ENCODE measurements around the gene SLC22A7.

The SLC22A7 gene

DNA sequence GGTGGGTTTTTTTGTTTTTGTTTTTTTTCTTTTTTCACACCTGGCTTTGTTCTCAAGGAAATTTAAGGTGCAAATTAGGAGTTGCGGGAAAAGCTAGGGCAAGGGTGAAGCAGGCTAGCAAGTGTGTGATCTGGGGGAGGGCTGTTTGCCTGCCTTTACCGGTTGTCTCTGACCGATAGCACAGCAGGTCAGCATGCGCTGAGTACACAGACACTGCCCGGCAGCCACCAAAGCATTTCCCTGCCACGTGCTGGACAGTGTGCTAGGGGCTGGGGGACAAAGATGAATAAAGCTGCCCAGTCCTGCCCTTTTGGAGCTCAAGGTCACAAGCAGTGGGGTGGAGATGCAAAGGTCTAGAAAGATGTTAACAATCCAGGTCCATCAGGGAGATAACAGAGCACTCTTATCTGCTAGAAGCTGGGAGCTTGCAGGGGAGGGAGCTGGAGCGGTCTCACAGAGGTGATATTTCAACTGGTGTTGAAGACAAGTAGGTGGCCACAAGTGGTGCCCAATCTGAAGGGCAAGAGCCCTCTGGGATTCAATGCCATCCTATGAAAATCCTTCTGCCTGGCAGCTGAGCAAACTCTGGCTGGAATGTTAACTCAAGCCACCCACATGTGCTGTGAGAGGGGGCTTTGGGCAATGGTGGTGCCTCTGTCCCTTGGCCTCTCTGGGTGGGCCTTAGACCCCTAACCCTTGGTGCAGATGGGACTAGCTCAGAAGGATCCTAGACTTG lies 30.3 kb upstream of the SLC22A7 start:
- DNase-seq (ENCODE audit: low spot score): no peak

DNA sequence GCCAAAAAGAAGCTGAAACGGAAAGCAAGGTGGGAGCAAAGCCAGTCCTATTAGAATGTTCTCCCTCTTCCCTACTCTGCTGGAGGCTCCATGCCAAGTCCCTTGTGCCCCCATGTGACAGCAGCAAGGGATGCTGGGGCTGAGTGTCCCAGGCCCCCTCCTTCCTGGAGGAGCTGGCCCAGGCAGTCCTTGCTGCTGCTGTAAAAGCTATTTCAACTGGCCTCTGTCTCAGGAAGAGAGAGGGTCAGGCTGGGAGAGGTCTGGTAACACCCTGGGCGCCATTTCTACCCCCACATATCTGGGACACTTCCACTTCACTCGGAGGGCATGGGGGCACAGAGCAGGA lies 29.7 kb upstream of the SLC22A7 start:
- no peak for DNase-seq (ENCODE audit: low spot score)

DNA sequence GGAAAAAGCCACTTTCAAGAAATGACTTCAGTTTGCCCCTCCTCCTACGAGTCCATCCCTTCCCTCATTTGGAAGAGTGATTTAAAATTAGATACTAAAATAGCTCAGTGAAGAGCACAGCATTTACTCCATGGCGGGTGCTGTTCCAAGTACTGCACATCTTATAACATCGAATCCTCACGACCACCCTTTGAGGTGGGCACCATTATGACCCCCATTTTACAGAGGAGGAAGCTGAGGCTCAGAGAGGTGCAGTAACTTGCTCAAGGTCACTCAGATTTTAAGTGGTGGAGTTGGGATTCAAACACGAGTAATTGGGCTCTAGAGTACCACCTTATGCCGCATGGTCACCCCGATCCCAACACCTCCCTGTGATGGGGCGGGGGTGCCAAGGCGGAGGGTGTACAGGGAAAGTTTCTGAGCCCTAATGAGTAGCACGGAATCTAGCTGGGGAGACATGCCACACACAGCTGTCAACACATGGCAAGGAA lies 29.2 kb upstream of the SLC22A7 start:
- DNase-seq (ENCODE audit: low spot score): no peak

DNA sequence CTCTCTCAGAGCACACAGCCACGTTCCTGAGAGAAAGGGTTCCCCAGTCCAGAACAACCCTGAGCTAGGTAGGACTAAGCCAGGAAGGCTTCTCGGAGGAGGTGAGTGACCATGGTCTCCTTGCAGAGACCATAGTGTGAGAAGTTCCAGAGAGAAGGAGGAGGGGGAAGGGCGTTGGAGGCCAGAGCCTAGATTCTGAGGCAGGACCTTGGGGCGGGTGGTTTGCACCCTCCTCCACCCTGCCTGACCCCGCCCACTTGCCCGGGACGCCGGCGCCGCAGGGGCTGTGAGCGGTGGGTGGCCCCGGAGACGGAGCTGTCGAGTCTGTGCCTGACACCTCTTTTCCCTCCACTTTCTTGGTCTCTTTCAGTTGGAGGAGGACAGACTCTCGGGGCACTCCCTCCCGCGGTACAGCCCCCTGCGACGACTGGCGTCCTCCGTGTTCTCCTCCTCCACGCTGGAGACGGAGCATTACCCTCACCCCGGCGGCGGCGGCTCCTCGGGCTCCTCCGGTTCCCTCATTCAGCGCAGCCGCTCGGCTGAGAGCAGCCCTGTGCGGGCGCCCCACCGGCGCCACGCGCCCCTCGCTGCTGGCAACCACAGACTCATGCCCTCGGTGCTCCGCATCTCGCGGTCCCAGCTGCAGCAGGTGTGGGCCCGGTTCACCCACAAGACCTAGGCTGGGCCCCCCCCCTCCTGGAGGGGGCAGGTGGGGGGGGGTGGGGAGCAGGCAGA lies 28.6 kb upstream of the SLC22A7 start:
- no peak for DNase-seq (ENCODE audit: low spot score)

DNA sequence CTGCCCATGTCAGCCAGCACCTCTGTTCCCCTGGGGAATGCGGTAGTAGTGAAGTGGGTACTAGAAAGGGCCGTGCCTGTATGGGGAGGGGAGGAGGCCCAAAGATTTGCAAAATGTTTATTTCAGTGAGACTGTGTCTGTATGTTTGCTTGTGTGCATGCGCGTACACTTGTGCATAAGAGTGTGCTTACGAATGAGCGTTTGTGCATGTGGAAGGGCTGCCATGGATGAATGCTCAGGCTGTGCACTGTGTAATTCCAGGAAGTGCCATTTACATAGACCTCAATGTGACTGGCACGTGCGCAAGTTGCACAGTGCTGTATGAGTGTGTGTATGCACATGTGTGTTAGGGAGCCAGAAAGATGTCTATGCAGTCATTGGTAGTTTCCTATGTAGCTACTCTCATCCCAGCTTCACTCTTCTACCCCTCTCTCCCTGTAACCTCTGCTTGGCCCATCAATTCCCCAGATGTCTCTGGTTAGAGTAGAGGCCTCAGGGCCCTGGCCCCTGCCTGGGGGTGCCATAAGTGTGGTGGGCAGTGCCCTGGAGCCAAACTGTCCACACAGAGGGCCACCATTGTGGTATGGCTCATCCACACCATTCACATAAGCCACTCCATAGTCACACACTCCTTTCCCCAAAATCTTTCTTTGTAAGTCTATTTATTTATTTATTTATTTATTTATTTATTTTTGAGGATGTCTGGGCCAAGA lies 26.8 kb upstream of the SLC22A7 start:
- DNase-seq (ENCODE audit: low spot score): no peak

DNA sequence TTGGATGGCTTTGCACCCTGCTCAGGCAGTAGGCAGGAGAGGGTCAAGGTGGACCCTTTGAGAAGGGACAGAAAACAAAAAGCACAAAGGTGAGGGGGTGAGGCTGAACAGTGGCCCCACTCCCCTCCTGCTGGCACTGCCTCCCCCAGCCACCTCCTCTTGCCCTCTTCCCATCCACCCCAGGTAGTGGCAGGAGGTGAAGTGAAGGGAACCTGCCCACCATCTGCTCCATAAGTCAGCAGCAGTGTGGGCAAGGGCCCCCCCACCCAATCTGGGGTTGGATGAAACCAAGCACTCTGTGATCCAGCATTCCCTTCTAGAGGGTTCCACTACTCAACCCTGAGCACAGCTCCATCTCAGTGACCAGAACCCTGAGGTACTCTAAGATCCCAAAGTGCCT lies 26.1 kb upstream of the SLC22A7 start:
- no peak for DNase-seq (ENCODE audit: low spot score)

DNA sequence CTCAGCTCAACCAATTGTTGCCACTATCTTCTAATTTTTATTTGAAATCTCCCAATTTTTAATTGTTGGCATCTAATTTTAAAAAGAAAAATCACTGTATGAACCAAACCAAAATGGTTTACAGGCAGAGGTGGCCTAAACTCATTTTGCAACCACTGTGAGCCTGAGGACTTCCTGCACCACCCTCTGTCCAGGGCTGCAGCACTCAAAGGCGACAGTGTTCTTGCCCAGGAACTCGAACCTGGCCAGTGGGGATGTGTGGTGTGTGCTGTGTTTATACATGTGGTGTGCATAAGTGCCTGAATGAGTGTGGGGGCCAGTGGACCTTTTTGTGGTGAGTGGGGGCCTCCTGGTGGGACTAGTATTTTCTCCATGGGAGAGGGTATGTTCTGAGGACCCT lies 24.4 kb upstream of the SLC22A7 start:
- no peak for DNase-seq (ENCODE audit: low spot score)

DNA sequence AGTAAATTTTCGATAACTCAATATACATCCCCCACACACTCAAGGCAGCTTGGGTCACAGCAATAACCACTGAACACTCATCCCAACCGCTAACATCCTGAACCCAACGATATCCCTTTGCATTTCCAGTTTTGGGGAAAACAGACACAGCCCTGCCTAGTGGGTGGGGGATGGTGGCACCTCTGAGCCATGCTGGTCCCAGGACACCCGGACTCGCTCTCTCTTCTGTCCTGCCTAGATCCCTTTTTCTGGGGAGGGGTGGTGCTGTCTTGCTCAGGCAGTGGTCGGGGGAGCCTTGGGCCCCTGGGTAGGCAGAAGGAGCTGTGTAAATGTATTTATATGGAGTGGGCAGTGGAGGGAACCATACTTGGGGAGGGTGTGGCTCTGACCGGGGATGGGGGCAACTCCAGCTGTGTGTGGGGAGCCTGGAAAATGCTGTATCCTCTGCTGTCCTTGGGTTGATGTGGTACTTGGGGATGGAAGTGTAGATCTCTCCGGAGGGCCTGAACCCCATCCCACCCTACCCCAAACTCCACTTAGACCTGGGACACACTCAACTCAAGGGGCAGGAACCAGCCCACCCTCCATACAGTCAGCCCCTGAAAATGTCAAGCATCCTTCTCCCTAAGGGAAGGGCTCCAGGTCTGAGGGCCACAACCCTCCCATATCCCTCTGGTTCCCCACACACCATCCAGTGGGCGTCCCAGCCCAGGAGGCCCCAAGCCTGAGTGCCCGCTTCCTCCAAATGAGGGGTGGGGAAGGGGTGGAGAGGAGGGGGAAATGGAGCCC lies 23.7 kb upstream of the SLC22A7 start:
- no peak for DNase-seq (ENCODE audit: low spot score)

DNA sequence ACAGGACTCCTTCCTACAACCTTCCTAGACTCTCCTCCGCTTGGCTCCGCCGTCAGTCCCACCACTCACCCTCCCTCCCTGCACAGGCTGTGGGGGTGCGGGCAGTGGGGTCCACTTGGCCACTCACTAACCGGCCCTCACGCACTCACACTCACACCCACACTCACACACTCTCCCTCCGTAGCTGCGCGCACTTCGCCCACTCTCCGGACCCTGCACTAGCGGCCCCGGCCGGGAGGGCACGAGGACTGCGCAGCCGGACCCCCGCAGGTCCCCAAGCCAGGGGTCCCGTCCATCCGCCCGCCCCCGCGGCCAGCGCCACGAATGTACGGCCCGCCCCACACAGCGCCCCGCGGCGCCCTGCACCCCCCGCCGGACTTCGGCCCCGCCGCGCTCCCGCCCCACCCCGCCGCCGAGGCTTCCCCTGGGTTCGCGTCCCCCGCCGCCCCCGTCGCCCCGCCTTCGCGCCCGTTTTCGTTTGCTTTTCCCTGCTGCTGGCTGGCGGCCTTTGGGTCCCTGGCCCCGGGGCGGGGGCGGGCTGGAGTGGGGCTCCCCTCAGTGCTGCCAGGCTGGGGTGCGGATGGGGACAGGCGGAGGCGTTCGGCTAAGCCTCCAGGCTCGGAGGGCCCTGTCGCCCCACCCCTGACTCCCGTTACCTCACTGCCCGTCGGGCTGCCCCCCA lies 23.0 kb upstream of the SLC22A7 start:
- no peak for DNase-seq (ENCODE audit: low spot score)

DNA sequence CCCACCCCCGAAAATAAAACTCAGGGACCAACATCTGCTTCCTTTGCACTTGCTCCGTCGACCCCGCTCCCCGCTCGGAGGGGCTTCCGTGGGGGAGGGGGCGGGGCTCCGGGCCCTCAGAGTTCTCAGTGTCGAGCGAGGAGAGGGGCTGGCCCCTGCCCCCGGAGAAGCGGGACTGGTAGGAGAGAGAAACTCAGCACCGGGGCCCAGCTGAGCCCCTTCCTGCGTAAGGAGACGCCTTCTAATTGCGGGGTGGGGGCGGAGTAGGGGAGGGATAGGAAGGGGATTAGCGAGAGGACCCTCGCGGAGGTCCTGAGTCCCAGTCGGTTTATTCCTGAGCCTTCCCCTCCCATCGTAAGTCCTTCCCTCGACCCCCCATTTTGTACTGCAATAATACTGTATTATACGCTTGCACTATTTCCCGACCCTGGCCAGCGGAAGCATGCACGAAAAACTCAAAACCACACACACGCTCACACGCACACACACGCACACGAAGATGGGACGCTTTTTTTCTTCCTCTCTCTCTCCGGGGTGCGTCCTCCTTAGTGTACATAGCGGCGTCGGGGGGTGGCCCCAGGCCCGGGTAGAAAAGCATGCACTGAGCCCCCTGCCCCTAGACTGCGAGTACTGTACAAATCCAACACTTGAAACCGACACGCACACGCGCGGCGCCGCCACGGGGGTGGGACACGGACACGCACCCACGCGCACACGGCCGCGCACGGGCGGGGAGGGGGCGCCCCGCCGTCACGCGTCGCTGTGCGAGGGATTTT lies 22.1 kb upstream of the SLC22A7 start:
- no peak for DNase-seq (ENCODE audit: low spot score)

DNA sequence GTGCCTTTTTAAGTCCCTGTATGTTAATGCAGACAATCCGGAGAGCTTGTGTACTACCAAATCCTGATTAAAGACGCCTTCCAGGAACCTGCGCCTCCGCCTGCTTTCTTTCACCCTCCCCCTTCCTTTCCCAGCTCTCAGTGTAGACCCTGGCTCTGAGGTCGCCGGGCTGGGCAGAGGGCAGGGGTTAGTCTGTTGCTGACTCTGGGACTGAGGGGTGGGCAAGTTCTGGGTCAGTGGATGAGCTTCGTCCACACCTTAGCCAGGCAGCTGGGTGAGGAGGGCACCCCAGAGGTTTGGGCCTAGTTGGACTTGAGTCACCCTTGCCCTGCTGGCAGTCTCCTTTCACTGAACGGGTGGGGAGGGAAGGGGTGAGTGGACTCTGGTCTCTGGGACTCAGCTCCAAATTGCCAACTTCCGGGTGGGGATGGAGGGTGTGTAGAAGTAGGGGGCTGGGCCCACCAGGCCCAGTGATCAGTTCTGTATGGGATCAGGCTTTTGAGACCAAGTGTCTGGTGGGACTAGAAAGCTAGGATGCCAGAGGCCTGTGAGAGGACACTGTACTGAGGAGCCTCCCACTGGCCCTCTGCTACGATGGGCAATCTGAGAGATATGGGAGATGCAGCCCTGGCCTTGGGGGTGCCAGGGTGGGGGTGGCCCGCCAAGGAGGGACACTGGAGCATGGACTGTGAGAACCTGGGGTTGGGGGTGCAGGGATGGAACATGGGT lies 21.3 kb upstream of the SLC22A7 start:
- no peak for DNase-seq (ENCODE audit: low spot score)

DNA sequence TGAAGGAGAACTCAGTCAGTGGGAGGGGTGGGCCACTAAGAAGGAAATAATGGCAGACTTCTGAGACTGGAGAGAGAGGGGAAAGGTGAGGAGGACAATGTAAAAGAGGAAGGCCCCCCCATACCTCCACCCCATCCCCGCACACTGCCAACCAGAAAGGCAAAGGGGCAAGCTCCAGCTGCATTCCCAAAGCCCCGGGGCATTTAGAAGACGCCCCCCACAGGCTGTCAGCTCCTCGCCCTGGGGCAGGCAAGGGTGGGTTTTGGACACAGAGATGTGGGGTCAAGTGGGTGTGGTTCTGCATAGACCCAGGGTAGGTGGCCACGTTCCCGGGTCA lies 20.8 kb upstream of the SLC22A7 start:
- no peak for DNase-seq (ENCODE audit: low spot score)

DNA sequence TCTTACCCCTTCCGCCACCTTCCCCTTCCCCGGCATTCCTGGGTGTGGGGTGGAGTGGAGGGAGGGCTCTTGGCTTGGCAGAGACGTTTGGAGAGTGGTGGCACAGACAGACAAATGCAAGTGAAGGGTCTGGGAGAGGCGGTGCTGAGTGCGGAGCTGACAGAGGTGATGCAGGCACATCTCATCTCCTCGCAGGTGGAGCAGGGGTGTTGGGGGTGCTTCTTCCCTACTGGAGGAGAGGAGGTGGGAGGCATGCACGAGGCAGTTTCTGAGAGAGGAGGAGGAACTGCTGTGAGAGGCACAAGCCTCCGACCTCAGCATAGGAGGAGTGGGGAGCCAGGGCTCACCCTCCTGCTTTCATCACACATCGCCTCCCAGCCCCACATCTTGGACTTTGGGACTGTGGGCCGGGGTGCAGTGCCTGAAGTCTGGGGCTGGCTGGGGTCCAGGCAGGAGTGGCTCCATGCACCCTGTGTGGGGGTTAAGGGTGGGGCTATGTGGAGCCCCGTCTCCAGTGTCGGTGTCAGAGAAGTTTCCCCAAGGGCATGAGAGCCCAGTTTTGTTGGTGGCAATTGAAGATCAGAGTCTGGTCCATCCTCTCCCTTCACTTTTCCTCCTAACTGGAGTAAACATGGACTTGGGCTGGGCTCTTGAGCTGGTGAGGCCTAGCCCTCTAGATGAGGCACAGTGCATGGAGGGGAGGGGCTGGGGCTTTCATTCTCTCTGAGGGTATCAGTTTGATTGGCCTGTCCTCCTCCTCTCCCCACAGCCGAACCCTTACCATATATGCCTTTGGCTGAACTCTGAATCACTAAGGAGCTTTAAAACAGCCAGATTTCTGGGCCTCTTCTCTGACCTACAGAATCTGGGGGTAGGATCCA lies 20.2 kb upstream of the SLC22A7 start:
- DNase-seq (ENCODE audit: low spot score): no peak

DNA sequence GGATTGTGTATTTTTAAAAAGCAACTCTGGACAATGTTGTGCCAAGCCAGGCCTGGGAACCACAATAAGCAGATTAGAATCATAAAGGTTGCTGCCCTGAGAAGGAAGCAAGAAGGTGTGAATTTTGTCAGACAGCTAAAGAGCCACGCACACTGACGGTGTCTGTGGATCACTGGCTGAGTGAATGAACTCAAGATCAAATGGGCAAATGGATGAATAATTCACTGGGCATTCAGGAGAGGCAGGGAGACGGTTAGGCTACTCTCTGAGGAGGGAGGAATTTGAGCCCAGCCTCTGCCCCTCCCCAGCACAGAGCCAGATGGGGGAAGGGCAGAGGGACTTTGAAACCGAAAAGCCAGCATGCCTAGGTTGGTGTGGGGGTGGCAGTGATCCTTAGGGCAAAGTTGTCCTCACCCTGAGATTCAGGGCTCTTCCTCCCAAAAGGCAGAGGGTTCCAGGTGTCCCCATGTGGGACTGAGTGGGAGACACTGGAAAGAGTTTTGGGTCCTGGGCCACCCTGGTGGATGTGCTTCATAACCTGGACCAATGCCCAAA lies 19.5 kb upstream of the SLC22A7 start:
- peak; percentile 71 for DNase-seq (ENCODE audit: low spot score)

DNA sequence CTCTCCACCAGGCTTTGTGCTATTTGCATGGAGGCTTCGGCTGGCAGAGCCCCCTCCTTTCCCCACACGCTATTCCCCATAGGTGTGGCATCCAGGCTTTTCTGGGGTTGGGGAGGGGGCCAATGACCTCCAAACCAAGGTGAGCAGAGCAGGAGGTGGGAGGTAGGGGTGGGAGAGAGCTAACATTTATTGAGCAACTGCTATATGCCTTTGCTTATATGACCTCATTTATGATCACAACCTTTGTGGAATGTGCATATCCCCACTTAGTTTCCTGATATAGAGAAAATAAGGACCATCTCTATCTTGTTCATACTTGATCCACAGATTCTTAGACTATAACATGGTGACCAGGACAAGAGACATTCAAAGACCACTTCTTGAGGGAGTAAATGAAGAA lies 17.8 kb upstream of the SLC22A7 start:
- DNase-seq (ENCODE audit: low spot score): no peak

DNA sequence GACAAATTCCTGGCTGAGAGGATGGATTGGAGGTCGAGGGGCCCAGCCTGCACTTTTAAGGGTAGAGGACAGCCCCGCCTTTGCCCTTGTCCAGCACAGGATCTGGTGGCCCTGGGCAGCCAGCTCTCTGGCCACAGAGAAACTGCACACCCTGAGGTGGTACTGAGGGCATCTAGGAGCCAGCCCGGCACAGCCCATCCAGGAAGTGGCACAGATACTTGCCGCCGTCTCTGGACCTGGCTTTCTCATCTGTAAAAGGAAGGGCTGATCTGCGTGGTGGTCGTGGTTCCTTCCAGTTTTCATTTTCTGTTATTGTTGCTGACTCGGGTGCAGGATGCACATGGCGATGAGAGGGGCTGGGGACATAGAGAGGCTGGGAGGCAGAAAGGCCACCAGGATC lies 16.0 kb upstream of the SLC22A7 start:
- DNase-seq (ENCODE audit: low spot score): no peak

DNA sequence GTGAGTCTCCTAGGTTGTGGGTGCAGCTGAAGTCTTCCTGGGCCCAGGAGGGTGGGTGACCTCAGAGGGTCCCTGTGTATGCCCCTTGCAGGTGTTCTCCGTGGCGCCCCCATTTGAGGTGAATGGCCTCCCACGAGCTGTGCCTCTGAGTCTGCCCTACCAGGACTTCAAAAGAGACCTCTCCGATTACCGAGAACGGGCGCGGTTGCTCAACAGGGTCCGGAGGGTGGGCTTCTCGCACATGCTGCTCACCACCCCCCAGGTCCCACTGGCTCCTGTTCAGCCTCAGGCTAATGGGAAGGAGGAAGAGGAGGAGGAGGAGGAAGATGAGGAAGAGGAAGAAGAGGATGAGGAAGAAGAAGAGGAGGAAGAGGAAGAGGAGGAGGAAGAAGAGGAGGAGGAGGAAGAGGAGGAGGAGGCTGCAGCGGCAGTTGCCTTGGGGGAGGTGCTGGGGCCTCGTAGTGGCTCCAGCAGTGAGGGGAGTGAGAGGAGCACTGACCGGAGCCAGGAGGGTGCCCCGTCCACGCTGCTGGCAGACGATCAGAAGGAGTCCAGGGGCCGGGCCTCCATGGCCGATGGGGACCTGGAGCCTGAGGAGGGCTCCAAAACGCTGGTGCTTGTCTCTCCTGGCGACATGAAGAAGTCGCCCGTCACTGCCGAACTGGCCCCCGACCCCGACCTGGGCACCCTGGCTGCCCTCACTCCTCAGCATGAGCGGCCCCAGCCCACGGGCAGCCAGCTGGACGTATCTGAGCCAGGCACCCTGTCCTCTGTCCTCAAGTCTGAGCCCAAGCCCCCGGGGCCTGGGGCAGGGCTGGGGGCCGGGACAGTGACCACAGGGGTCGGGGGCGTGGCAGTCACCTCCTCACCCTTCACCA lies 15.2 kb upstream of the SLC22A7 start:
- no peak for DNase-seq (ENCODE audit: low spot score)

DNA sequence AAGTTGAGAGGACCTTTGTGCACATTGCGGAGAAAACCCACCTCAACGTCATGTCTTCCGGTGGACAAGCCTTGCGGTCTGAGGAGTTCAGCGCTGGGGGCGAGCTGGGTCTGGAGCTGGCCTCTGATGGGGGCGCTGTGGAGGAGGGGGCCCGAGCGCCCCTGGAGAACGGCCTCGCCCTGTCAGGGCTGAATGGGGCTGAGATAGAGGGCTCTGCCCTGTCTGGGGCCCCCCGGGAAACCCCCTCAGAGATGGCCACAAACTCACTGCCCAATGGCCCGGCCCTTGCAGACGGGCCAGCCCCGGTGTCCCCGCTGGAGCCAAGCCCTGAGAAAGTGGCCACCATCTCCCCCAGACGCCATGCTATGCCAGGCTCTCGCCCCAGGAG lies 14.6 kb upstream of the SLC22A7 start:
- DNase-seq (ENCODE audit: low spot score): no peak
